ENCODE results near the gene NCBP2.

GRCh38 chr3:196932600-196932999 lies 9.7 kb downstream of the NCBP2 start:
- TF ChIP-seq POLR2AphosphoS5 (IDR thresholded peaks at IDR 0.05) (no peak), CTCF (IDR thresholded peaks at IDR 0.05) (no peak)

Measured in esophagus muscularis mucosa (tissue), 3 donors.